AG04450 (cell line): ENCODE results near the gene SLAMF9. TPM values are rescaled to one million over a fixed set of nuclear protein-coding genes. Genes with fewer than 3 reads are reported as not detected.

ENCODE experiments used
- CTCF ChIA-PET: fragments of 300-600, 350-600 bp; formaldehyde crosslinking; extraction: SDS; loops from one replicate; lab custom pipeline; 2022; ENCODE audit warnings: antibody characterized with exemption, inconsistent platforms; lab: Charles Lee
- POLR2A ChIA-PET: fragments of 350-600 bp; formaldehyde crosslinking; extraction: SDS; loops from one replicate; lab custom pipeline; 2021; ENCODE audit warnings: antibody characterized with exemption, inconsistent platforms; lab: Yijun Ruan, JAX
- DNase-seq: peaks from one replicate; pipeline ENCODE4 v3.0.0-alpha.2; 2011; ENCODE audit warnings: low read depth, low spot score
- H3K27ac ChIP-seq: one replicate; pipeline ENCODE4 v1.5.1; 2012; ENCODE audit warnings: low read depth, low read length, control low read depth
- H3K27me3 ChIP-seq: one replicate; pipeline ENCODE4 v1.6.0; 2012; ENCODE audit warnings: low read length; ENCODE audit not compliant: control insufficient read depth, insufficient read depth
- H3K4me3 ChIP-seq: 2 replicates; pipeline ENCODE4 v1.5.1; 2011; ENCODE audit warnings: mild to moderate bottlenecking, low read depth, low read length, control low read depth
- H3K9me3 ChIP-seq: 2 replicates; pipeline ENCODE4 v1.5.1; 2012; ENCODE audit warnings: low read length; ENCODE audit not compliant: control insufficient read depth, insufficient read depth
- CTCF ChIP-seq: IDR thresholded peaks from 2 replicates; pipeline ENCODE4 v1.5.1; 2011; ENCODE audit warnings: low read depth, low read length, control low read depth, inconsistent platforms
- polyA plus RNA-seq: library from polyadenylated mRNA; depleted of rRNA; stranded (reverse); fragments of >200 nt; gene quantifications from 2 replicates; pipeline ENCODE4 v1.2.3, GENCODE V29; 2011

Gene SLAMF9
- polyA plus RNA-seq, 1 experiment, result not detected

DNA sequence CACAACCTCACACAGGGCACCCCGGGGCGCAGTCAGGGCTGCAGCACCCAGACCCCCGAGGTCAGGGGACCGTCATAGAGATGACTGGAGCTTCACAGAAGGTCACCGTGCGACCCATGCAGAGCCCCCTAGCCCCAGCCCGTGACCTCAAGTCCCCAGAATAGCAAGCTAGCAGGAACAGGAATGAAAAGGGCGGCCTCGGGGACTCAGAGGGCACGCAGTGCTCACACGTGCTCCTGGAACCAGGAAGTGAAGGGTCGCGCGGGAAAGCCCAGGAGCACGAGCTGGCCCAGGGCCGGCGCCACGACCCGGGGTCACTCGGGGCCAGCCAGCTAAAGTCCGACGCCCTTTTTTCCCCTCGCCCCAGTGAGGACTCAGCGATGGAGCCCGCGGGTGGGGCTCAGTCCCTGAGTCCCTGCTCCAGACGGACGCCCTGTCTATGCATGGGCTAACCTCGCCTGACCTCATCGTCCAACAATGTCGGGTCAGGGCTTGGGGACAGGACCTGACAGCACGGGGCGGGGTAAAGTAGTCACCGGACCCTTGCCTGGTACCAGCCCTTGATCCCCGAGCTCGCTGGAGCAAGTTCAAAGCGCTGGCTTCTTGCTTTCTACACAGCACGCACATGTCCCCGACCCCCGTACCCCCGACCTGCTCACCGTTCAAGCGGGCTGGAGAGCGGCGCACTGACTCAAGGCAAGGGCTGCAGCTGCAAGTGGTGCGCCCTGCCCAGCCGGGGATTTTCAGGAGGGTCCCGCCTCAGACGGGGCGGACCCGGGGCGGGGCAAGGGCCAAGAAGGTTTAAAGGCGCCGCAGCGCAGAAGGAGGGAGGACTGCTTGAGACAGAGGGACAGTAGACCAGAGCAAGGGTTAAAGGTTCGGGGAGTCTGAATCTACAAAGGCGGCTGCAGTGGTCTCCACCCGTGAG is 29.0 kb downstream of the SLAMF9 start, which contains the start of gene TAGLN2:
Gene TAGLN2 (minus strand): TSS at position 717 of the 928 bp plus-strand sequence. CDS start 4,998 bp downstream, outside the sequence.
- Histone ChIP-seq H3K4me3 (peak within 1 kb of the TSS; percentile 97), H3K27ac (peak within 1 kb of the TSS; percentile 97), H3K9me3 (peaks cover 4% of the 10 kb centered on the region; the same call in 1 of the 2 replicates), H3K27me3 (no peaks in the 10 kb centered on the region)
- no peak for TF ChIP-seq CTCF
- peak; percentile 85 for DNase-seq
- ChIA-PET CTCF (interaction anchor here (0.6 to 7.6 kb wide), 8 partner anchors 10 to 127 kb away, joined by 3 to 91 read pairs (median 3); no protein-coding TSS in a partner anchor), POLR2A (interaction anchor here (0.6 to 1.6 kb wide), 10 partner anchors 8 to 1893 kb away, joined by 3 to 8 read pairs (median 4); partner anchors contain the start of gene IGSF9)

GRCh38 chr1:159924025-159924790 is 29.8 kb downstream of the SLAMF9 start:
- ChIA-PET CTCF (interaction anchor here (1.0 to 7.6 kb wide), 8 partner anchors 13 to 162 kb away, joined by 3 to 91 read pairs (median 4); partner anchors contain the start of gene IGSF9), POLR2A (interaction anchor here (0.9 to 1.6 kb wide), 5 partner anchors 9 to 117 kb away, joined by 3 to 5 read pairs (median 3); no protein-coding TSS in a partner anchor)
- no peak; the same call in 1 of the 2 replicates for TF ChIP-seq CTCF
- Histone ChIP-seq H3K27me3 (no peaks in the 10 kb centered on the region), H3K4me3 (peak overlapping the region; percentile 97), H3K9me3 (peaks cover 4% of the 10 kb centered on the region; the same call in 1 of the 2 replicates), H3K27ac (peak overlapping the region; percentile 97)
- no peak for DNase-seq

DNA sequence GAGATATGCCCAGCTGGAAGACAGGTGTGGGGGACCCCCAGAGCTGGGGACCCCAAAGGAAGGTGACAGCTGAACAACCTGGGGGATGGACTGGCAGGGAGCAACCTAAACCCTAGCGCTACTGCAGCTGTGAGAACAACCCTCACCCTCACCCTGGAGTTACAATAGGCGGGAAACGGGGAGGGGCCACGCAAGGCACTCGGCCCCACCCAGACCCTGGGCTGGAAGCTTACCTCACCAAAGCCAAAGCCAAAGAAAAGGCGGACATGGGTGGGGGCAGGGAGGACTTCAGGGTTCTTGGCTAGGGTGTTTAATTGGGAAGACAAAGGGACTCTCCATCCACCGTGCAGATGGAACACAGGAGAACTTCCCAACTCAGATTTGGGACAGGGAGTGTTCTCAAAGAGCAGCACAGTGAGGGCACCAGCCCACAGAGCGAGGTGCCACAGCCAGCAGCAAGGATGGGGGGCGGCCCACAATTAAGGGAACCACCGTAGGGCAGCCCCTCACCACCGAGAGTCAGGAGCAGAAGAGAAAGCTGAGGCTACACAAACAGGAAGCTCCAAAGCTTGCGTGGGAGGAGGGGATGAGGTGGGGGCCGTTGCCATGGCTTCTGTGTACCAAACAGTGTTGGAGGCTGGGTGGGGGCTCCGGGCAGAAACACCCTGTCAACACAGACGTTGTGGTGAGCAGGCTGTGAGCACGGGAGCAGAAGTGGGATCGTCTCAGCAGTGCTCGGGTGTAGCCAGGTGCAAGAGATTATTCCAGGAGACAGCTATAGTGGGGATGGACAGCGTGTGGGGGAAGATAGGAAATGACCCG is 30.6 kb downstream of the SLAMF9 start:
- Histone ChIP-seq H3K27ac (peak overlapping the region; percentile 97), H3K9me3 (peaks cover 4% of the 10 kb centered on the region; the same call in 1 of the 2 replicates), H3K27me3 (no peaks in the 10 kb centered on the region), H3K4me3 (peak overlapping the region; percentile 97)
- ChIA-PET POLR2A (interaction anchor here (0.9 to 1.2 kb wide), 6 partner anchors 10 to 175 kb away, joined by 3 to 8 read pairs (median 3); partner anchors contain the start of gene IGSF8), CTCF (interaction anchor here (0.6 to 7.6 kb wide), 10 partner anchors 14 to 162 kb away, joined by 3 to 91 read pairs (median 3); partner anchors contain the start of gene IGSF9)
- no peak for DNase-seq
- TF ChIP-seq CTCF, result no peak

DNA sequence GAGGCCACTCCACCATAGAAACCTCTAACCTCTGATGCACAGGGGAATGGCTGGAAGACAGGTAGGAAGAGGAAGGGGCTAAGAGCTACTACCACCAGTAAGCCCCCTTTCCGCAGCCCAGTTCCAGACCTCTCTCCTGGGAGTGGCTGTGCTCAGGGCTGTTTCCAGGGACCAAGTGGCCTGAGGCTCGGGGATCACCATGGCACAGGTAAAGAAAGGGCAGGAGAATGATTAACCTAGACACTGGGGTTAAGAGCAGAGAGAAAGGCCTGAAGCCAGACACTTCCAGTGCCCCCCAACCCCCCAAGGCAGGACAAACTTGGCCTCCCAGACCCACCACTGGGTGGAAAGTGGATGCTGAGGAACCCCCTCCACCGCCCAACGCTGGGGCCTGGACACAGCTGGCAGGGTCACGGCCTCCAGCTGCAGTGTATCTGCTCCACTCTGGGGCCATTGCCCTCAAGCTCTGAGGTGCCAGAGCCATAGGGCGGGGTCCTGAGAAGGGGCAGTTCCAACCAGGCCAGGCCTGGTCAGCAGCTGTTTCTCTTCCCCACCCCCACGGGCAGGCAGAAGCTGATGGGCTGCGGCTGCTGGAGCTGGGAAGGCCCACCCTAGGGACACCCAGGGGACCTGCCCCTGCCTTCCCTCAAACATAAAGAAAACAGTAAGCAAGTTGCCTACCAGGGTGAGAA is 31.4 kb downstream of the SLAMF9 start:
- ChIA-PET CTCF (interaction anchor here (0.6 to 7.6 kb wide), 7 partner anchors 13 to 163 kb away, joined by 3 to 91 read pairs (median 4); no protein-coding TSS in a partner anchor), POLR2A (interaction anchor here (0.6 to 1.2 kb wide), 5 partner anchors 10 to 1369 kb away, joined by 3 to 8 read pairs (median 3); partner anchors contain the start of gene IGSF8)
- Histone ChIP-seq H3K27ac (peak overlapping the region; percentile 97), H3K4me3 (peak overlapping the region; percentile 97), H3K27me3 (no peaks in the 10 kb centered on the region), H3K9me3 (peaks cover 4% of the 10 kb centered on the region; the same call in 1 of the 2 replicates)
- DNase-seq, result no peak
- TF ChIP-seq CTCF, result no peak
